GM12865 (cell line): Measurements from ENCODE around the gene HMGN4.
A peak's percentile ranks its signal among the peaks of the same experiment; 100 is the strongest.
"Not testable (repeated sequence)": the region's sequence is repeated elsewhere in the genome, so short reads cannot be mapped to it uniquely, and the experiment has no call there.

Experiments used
- DNase-seq: peaks from one replicate; pipeline ENCODE4 v3.0.0; 2010; ENCODE audit warnings: low read depth
- H3K4me3 ChIP-seq: 2 replicates; pipeline ENCODE4 v1.5.1; 2011; ENCODE audit warnings: mild to moderate bottlenecking, low read depth, low read length, control low read depth
- CTCF ChIP-seq: IDR thresholded peaks from 2 replicates; pipeline ENCODE4 v1.5.1; 2011; ENCODE audit warnings: low read length, control low read depth, low read depth, inconsistent platforms; ENCODE audit not compliant: insufficient read depth; ENCODE audit errors: missing control alignments

HMGN4 gene

GRCh38 chr6:26514984-26515383, 23.2 kb upstream of the HMGN4 start:
- no peak for DNase-seq
- no peak for TF ChIP-seq CTCF
- no peak overlapping the region for H3K4me3 ChIP-seq

- no peak overlapping the region for H3K4me3 ChIP-seq
- no peak for TF ChIP-seq CTCF
- DNase-seq = no peak
Observed at GRCh38 chr6:26516481-26517427, 21.4 kb upstream of the HMGN4 start.

DNA sequence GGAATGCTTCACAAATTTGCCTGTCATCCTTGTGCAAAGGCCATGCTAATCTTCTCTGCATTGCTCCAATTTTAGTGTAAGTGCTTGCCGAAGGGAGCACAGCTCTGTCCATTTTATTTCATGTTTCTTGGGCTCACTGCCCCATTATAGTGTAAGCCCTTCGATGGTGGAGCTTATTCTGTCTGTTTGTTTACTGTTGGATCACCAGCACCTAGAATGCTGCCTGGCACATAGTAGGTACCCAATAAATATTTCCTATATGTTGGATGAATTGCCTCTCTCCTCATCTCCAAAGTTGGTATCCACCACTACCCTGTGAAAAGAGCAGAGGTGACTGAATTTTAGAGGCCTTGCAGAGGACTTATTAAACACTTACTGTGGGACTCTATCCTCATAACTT, 18.8 kb upstream of the HMGN4 start:
- no peak overlapping the region for H3K4me3 ChIP-seq
- no peak for DNase-seq
- TF ChIP-seq CTCF = no peak

- peak overlapping the region; percentile 72 for H3K4me3 ChIP-seq
- no peak for TF ChIP-seq CTCF
- DNase-seq = no peak
Observed at GRCh38 chr6:26520237-26520849, 17.8 kb upstream of the HMGN4 start.

DNA sequence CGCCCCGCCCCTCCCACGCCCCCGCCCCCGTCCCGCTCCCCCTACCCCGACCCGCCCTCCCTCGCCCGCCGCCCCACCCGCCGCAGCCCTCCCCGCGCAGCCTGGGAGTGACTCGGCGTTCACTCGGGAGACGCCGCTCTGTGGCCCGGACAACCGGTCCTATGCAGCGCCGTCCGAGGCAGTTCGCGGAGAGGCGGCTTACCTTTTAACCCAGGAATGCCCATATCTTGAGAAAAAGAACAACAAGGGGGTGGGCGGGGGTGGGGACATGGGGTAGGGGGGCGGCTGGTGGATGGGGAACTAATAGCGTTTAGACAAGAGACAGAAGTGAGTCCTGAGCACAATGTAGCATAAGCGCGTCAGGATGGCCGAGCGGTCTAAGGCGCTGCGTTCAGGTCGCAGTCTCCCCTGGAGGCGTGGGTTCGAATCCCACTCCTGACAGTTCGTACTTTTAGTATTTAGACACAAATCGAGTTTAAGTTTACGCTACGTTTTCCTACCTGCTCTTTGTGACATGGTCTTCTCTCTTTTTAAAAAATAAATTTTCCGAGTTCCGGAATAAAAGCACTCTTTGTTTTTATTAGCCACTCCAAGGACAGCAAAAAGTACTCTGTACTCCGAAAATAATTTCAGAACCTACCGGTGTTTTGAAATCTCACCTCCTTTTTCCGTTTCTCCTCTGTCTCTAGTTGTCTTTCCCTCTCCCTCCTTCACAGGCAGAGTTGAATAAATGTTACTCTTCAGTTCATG, 17.1 kb upstream of the HMGN4 start:
- DNase-seq = peak; percentile 93
- peak overlapping the region; percentile 91 for H3K4me3 ChIP-seq
- TF ChIP-seq CTCF = no peak

- H3K4me3 ChIP-seq = peak overlapping the region; percentile 91
- DNase-seq = peak; percentile 94
- TF ChIP-seq CTCF = peak; percentile 49
Observed at GRCh38 chr6:26521600-26522391, 16.4 kb upstream of the HMGN4 start.

DNA sequence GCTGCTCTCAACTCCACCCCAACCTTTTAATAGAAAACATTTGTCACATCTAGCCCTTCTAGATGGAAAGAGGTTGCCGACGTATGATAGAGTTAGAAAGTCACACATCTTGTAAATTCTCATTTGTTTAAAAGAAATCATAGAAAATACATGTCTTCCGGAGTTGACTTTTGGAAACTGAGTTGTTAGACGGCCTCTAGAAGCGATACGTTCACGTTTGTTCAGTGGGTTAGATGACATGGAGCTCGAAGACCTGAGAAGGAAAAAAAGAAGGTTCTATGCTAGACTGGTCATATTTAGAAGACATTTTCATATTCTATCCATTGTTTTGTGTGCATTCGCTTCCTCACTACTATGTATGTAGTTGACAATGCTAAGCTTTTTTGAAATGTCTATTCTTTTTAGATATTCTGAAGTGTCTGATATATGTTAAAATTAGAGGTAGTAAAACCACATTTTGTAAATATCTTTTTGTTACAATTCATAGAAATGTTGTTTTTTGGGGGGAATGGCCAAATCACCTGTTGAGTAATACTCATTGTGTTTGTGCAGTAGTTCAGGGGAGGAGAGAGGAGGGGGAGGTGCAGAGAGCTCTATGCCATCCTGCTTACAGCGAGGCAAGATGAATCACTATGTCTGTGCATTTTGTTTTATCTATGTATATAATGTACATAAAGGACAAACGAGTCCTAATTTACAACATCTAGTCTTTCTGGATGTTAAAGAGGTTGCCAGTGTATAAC, 15.5 kb upstream of the HMGN4 start:
- DNase-seq = peak; percentile 68

DNA sequence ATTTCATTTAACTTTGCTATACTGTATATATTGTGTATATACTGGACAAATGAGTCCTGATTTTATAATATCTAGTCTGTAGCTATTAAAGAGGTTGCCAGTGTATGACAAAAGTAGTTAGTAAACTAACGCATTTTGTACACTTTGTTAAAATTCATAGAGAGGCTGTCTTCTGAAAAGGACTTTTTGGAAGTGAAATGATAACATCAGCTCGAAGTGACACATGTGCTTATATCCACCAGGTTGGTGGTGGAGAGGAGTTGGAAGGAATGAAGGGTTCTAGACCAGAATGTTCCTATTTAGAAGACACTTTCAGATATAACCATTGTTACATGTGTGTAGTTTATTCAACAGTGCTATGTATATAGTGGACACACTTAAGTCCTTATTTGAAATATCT, 13.9 kb upstream of the HMGN4 start:
- not testable (repeated sequence) for H3K4me3 ChIP-seq, DNase-seq

More for the DNA sequence above, 15.5 kb upstream of the HMGN4 start:
- peak overlapping the region; percentile 91 for H3K4me3 ChIP-seq
